CD8-positive, alpha-beta memory T cell (primary cell): ENCODE results near the gene ZNF837. TPM values are rescaled to one million over a fixed set of nuclear protein-coding genes. Genes with fewer than 3 reads are reported as not detected.

Experiments
- CTCF ChIA-PET: fragments of 350-600 bp; sonication (Branson Sonifier 250); formaldehyde crosslinking; loops from one replicate; lab custom pipeline; 2021; ENCODE audit warnings: antibody characterized with exemption; lab: Charles Lee
- POLR2A ChIA-PET: fragments of 350-600 bp; sonication (Branson Sonifier 250); formaldehyde crosslinking; loops from one replicate; lab custom pipeline; 2021; ENCODE audit warnings: antibody characterized with exemption; lab: Charles Lee
- DNase-seq, 5 donors: peaks; one replicate each; pipeline versions ENCODE4 v3.0.0 to v3.0.0-alpha.2; 2020 to 2022; ENCODE audit warnings: mixed read lengths in 1 of 5
- H3K27ac ChIP-seq: one replicate; pipeline ENCODE4 v1.7.0; 2013; ENCODE audit warnings: low read depth, mild to moderate bottlenecking, low read length, moderate library complexity
- H3K27me3 ChIP-seq: 2 replicates; pipeline ENCODE4 v1.7.0; 2013; ENCODE audit warnings: low read length, mild to moderate bottlenecking; ENCODE audit not compliant: insufficient read depth, poor library complexity, severe bottlenecking
- H3K36me3 ChIP-seq: 2 replicates; pipeline ENCODE4 v1.7.0; 2013; ENCODE audit warnings: mild to moderate bottlenecking, low read length, moderate library complexity; ENCODE audit not compliant: insufficient read depth
- H3K4me1 ChIP-seq: 2 replicates; pipeline ENCODE4 v1.7.0; 2013; ENCODE audit warnings: mild to moderate bottlenecking, low read length, moderate library complexity; ENCODE audit not compliant: insufficient read depth
- H3K4me3 ChIP-seq: 2 replicates; pipeline ENCODE4 v1.7.0; 2013; ENCODE audit warnings: mild to moderate bottlenecking, low read length
- H3K9me3 ChIP-seq: 2 replicates; pipeline ENCODE4 v1.7.0; 2013; ENCODE audit warnings: mild to moderate bottlenecking, low read length
- H3K27ac Mint-ChIP-seq, 8 donors: one replicate each; pipeline ENCODE4 v1.8.0; 2020 to 2021; ENCODE audit warnings: mixed read lengths in 8 of 8, mild to moderate bottlenecking in 6 of 8, inconsistent platforms in 3 of 8, moderate library complexity in 3 of 8
- H3K27me3 Mint-ChIP-seq, 2 donors: one replicate each; pipeline ENCODE4 v1.8.0; 2020 to 2021; ENCODE audit warnings: mixed read lengths in 2 of 2, mild to moderate bottlenecking in 1 of 2, moderate library complexity in 1 of 2
- H3K36me3 Mint-ChIP-seq, 3 donors: one replicate each; pipeline ENCODE4 v1.8.0; 2020 to 2021; ENCODE audit warnings: mixed read lengths in 3 of 3, inconsistent platforms in 1 of 3, mild to moderate bottlenecking in 1 of 3
- H3K4me1 Mint-ChIP-seq, 3 donors: one replicate each; pipeline ENCODE4 v1.8.0; 2020 to 2021; ENCODE audit warnings: mixed read lengths in 3 of 3, inconsistent platforms in 1 of 3, mild to moderate bottlenecking in 1 of 3
- H3K4me3 Mint-ChIP-seq, 7 donors: one replicate each; pipeline ENCODE4 v1.8.0; 2020 to 2021; ENCODE audit warnings: mixed read lengths in 7 of 7, mild to moderate bottlenecking in 6 of 7, moderate library complexity in 4 of 7, inconsistent platforms in 2 of 7
- H3K9me3 Mint-ChIP-seq, 5 donors: one replicate each; pipeline ENCODE4 v1.8.0; 2020 to 2022; ENCODE audit warnings: mixed read lengths in 5 of 5, mild to moderate bottlenecking in 3 of 5, moderate library complexity in 2 of 5, inconsistent platforms in 1 of 5
- polyA plus RNA-seq: library from polyadenylated mRNA; unstranded; fragments of 300-500 nt; fragmentation: Illumina TruSeq; gene quantifications from one replicate; pipeline ENCODE4 v1.2.3, GENCODE V29; 2021
- total RNA-seq, 2 experiments: library from RNA; stranded (reverse); gene quantifications; one replicate each; pipeline ENCODE4 v1.2.3, GENCODE V29; 2021

Gene ZNF837
- total and polyA plus RNA-seq, 3 experiments from 2014 or later: 1.8 to 4.6 (median 2.3) TPM

GRCh38 chr19:58399903-58400302, 19.1 kb upstream of the ZNF837 start:
- ChIA-PET CTCF (no interaction called here), POLR2A (no interaction called here)
- DNase-seq: no peak
- Histone ChIP-seq H3K36me3 (no peaks in the 10 kb centered on the region), H3K4me3 (no peak overlapping the region), H3K27ac (no peak overlapping the region), H3K9me3 (no peaks in the 10 kb centered on the region), H3K27me3 (peaks cover 5% of the 10 kb centered on the region), H3K4me1 (peaks cover 14% of the 10 kb centered on the region)
- Mint-ChIP-seq H3K27ac (peak overlapping the region in 4 of 8 donors; percentile 11 to 86 (median 61)), H3K9me3 (no peaks in the 10 kb centered on the region), H3K27me3 (peaks cover 11% of the 10 kb centered on the region in 2 donors), H3K4me3 (peak overlapping the region in 3 of 7 donors; percentile 31 to 89 (median 44)), H3K4me1 (peaks cover 8 to 23% (median 8%) of the 10 kb centered on the region in 3 donors), H3K36me3 (peaks cover under 1 to 5% (median 1%) of the 10 kb centered on the region in 3 donors)

GRCh38 chr19:58398545-58398944, 17.7 kb upstream of the ZNF837 start:
- no peak for DNase-seq
- Mint-ChIP-seq H3K9me3 (no peaks in the 10 kb centered on the region), H3K4me1 (peaks cover 10 to 30% (median 10%) of the 10 kb centered on the region in 3 donors), H3K36me3 (peaks cover 8 to 18% (median 8%) of the 10 kb centered on the region in 3 donors), H3K27me3 (peaks cover 11 to 12% of the 10 kb centered on the region in 2 donors), H3K4me3 (no peak overlapping the region), H3K27ac (no peak overlapping the region)
- peaks cover 5% of the 10 kb centered on the region for H3K36me3 ChIP-seq
- CTCF ChIA-PET: no interaction called here
- POLR2A ChIA-PET: no interaction called here
- no peaks in the 10 kb centered on the region for H3K9me3 ChIP-seq
- peaks cover 5% of the 10 kb centered on the region for H3K27me3 ChIP-seq
- H3K4me3 ChIP-seq: no peak overlapping the region
- H3K27ac ChIP-seq: no peak overlapping the region
- H3K4me1 ChIP-seq: peaks cover 14% of the 10 kb centered on the region

- H3K4me1 Mint-ChIP-seq: peaks cover 10 to 30% (median 13%) of the 10 kb centered on the region in 3 donors
- Histone ChIP-seq H3K4me1 (peaks cover 14% of the 10 kb centered on the region), H3K36me3 (peaks cover 10% of the 10 kb centered on the region), H3K9me3 (no peaks in the 10 kb centered on the region), H3K27me3 (peaks cover 5% of the 10 kb centered on the region), H3K27ac (no peak overlapping the region), H3K4me3 (no peak overlapping the region)
- no peak for DNase-seq
- peaks cover 11 to 12% of the 10 kb centered on the region in 2 donors for H3K27me3 Mint-ChIP-seq
- no peak overlapping the region for H3K4me3 Mint-ChIP-seq
- CTCF ChIA-PET: no interaction called here
- H3K36me3 Mint-ChIP-seq: peaks cover 8 to 23% (median 10%) of the 10 kb centered on the region in 3 donors
- H3K27ac Mint-ChIP-seq: no peak overlapping the region
- no peaks in the 10 kb centered on the region for H3K9me3 Mint-ChIP-seq
- POLR2A ChIA-PET: no interaction called here
Measured at GRCh38 chr19:58398087-58398486, 17.3 kb upstream of the ZNF837 start.

GRCh38 chr19:58397533-58398037, 16.8 kb upstream of the ZNF837 start:
- CTCF ChIA-PET: no interaction called here
- no peak for DNase-seq

GRCh38 chr19:58396691-58397532, 16.1 kb upstream of the ZNF837 start:
- POLR2A ChIA-PET: no interaction called here
- peaks cover 11 to 12% of the 10 kb centered on the region in 2 donors for H3K27me3 Mint-ChIP-seq

More at GRCh38 chr19:58397533-58398037, 16.8 kb upstream of the ZNF837 start:
- H3K27me3 Mint-ChIP-seq: peaks cover 11 to 12% of the 10 kb centered on the region in 2 donors
- Histone ChIP-seq H3K27me3 (peaks cover 5% of the 10 kb centered on the region), H3K4me1 (peaks cover 14% of the 10 kb centered on the region), H3K4me3 (no peak overlapping the region), H3K36me3 (peaks cover 15% of the 10 kb centered on the region), H3K9me3 (no peaks in the 10 kb centered on the region), H3K27ac (no peak overlapping the region)
- peaks cover 12 to 32% (median 13%) of the 10 kb centered on the region in 3 donors for H3K4me1 Mint-ChIP-seq
- H3K36me3 Mint-ChIP-seq: peaks cover 8 to 28% (median 10%) of the 10 kb centered on the region in 3 donors
- no peak overlapping the region for H3K27ac Mint-ChIP-seq
- H3K4me3 Mint-ChIP-seq: no peak overlapping the region
- H3K9me3 Mint-ChIP-seq: no peaks in the 10 kb centered on the region
- POLR2A ChIA-PET: no interaction called here

GRCh38 chr19:58395979-58396627, 15.3 kb upstream of the ZNF837 start:
- Mint-ChIP-seq H3K4me3 (no peak overlapping the region), H3K27me3 (peaks cover 11 to 12% of the 10 kb centered on the region in 2 donors), H3K36me3 (peaks cover 8 to 38% (median 10%) of the 10 kb centered on the region in 3 donors), H3K4me1 (peaks cover 9 to 31% (median 10%) of the 10 kb centered on the region in 3 donors), H3K9me3 (no peaks in the 10 kb centered on the region), H3K27ac (no peak overlapping the region)
- peaks cover 5% of the 10 kb centered on the region for H3K27me3 ChIP-seq
- ChIA-PET POLR2A (no interaction called here), CTCF (no interaction called here)
- H3K4me1 ChIP-seq: peaks cover 9% of the 10 kb centered on the region
- DNase-seq: no peak
- H3K4me3 ChIP-seq: no peak overlapping the region
- no peak overlapping the region for H3K27ac ChIP-seq
- peaks cover 18% of the 10 kb centered on the region for H3K36me3 ChIP-seq
- H3K9me3 ChIP-seq: no peaks in the 10 kb centered on the region

More at GRCh38 chr19:58396691-58397532, 16.1 kb upstream of the ZNF837 start:
- no peaks in the 10 kb centered on the region for H3K9me3 Mint-ChIP-seq
- no peak overlapping the region for H3K27ac Mint-ChIP-seq
- Histone ChIP-seq H3K4me1 (peaks cover 11% of the 10 kb centered on the region), H3K27me3 (peaks cover 5% of the 10 kb centered on the region), H3K4me3 (no peak overlapping the region), H3K27ac (no peak overlapping the region), H3K36me3 (peaks cover 18% of the 10 kb centered on the region), H3K9me3 (no peaks in the 10 kb centered on the region)
- no peak for DNase-seq
- H3K4me1 Mint-ChIP-seq: peaks cover 12 to 33% (median 13%) of the 10 kb centered on the region in 3 donors
- H3K36me3 Mint-ChIP-seq: peaks cover 8 to 31% (median 10%) of the 10 kb centered on the region in 3 donors
- no peak overlapping the region for H3K4me3 Mint-ChIP-seq
- CTCF ChIA-PET: no interaction called here

GRCh38 chr19:58395220-58395978, 14.6 kb upstream of the ZNF837 start, which contains the start of gene RNF225:
Gene RNF225 (plus strand): TSS chr19:58395656. CDS start chr19:58396090, 434 bp downstream.
- ChIA-PET POLR2A (no interaction called here), CTCF (no interaction called here)
- no peak within 1 kb of the TSS for H3K4me3 ChIP-seq
- H3K36me3 ChIP-seq: peaks cover 24% of the 10 kb centered on the region
- peaks cover 3% of the 10 kb centered on the region for H3K4me1 ChIP-seq
- DNase-seq: no peak
- H3K27me3 ChIP-seq: peaks cover 5% of the 10 kb centered on the region
- H3K27ac ChIP-seq: no peak within 1 kb of the TSS
- peaks cover 10 to 32% (median 10%) of the 10 kb centered on the region in 3 donors for H3K4me1 Mint-ChIP-seq
- peaks cover 8 to 45% (median 13%) of the 10 kb centered on the region in 3 donors for H3K36me3 Mint-ChIP-seq
- H3K27ac Mint-ChIP-seq: peak within 1 kb of the TSS in 1 of 8 donors; percentile 23
- H3K4me3 Mint-ChIP-seq: no peak within 1 kb of the TSS
- peaks cover 10 to 11% of the 10 kb centered on the region in 2 donors for H3K27me3 Mint-ChIP-seq
- no peaks in the 10 kb centered on the region for H3K9me3 Mint-ChIP-seq
- no peaks in the 10 kb centered on the region for H3K9me3 ChIP-seq
